ENCODE data around the gene ADD3. TPM values are rescaled to one million over a fixed set of nuclear protein-coding genes. Genes with fewer than 3 reads are reported as not detected.

Gene ADD3
- total and polyA plus RNA-seq, 2 donors (not counting 3 experiments of a cell fraction or from before 2014, with no cell fraction given) = 14.9 to 55.2 TPM

DNA sequence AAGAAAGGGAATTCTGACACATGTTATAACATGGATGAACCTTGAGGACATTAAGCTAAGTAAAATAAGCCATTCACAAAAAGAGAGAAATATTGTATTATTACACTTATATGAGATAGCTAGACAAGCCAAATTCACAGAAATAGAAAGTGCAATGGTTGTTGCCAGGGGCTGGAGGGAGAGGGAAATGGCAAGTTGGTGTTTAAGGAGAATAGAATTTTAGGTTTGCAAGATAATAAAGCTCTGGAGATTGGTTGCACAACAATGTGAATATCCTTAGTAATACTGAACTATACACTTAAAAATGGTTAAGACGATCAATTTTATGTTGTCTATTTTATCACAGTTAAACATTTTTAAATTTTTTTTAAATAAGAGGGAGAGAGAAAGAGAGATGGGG is 25.0 kb upstream of the ADD3 start:
- FAIRE-seq (no peak), DNase-seq (ENCODE audit: low read depth, low spot score) (no peak)
- Histone ChIP-seq H3K9ac (replicated peaks; ENCODE audit: extremely low read depth, insufficient read depth, low read length) (no peak overlapping the region), H3K27me3 (ENCODE audit: control insufficient read depth in 2 of 2, insufficient read depth in 2 of 2, low read length in 2 of 2) (no peaks in the 10 kb centered on the region), H3K36me3 (ENCODE audit: control insufficient read depth in 2 of 2, extremely low read depth in 1 of 2, insufficient read depth in 2 of 2, low read length in 2 of 2) (no peaks in the 10 kb centered on the region), H3K9me3 (replicated peaks; ENCODE audit: control insufficient read depth, insufficient read depth, low read length) (no peaks in the 10 kb centered on the region), H3K4me2 (ENCODE audit: insufficient read depth, low read length) (no peak overlapping the region), H3K4me3 (replicated peaks in 1 of 3; ENCODE audit: insufficient read depth in 1 of 3, low read depth in 1 of 3, low read length in 3 of 3) (no peak overlapping the region), H3K9me1 (replicated peaks; ENCODE audit: control insufficient read depth, extremely low read depth, insufficient read depth, low read length) (no peaks in the 10 kb centered on the region), H3K27ac (ENCODE audit: insufficient read depth, low read depth, low read length) (no peak overlapping the region), H3K4me1 (ENCODE audit: control insufficient read depth, extremely low read depth, insufficient read depth, low read length) (no peaks in the 10 kb centered on the region), H3K79me2 (ENCODE audit: control insufficient read depth, insufficient read depth, low read length) (no peaks in the 10 kb centered on the region), H2AFZ (ENCODE audit: low read depth, low read length) (no peak overlapping the region), H4K20me1 (replicated peaks; ENCODE audit: control insufficient read depth, extremely low read depth, insufficient read depth, low read length) (no peaks in the 10 kb centered on the region)
- BruUV-seq (replicated peaks) = no TSS peak
- POLR2A ChIA-PET = no interaction called here
- dilution Hi-C loops (cut with MboI; ENCODE audit: extremely low pct_ligation_motif_present, low sequenced_read_pairs) (no loop called here), intact Hi-C loops (cut with micrococcal nuclease) (no loop called here)
- TF ChIP-seq POLR2A (IDR thresholded peaks at IDR 0.05; ENCODE audit: low read depth, low read length) (no peak), EZH2 (IDR thresholded peaks at IDR 0.05; ENCODE audit: borderline replicate concordance, low read depth, low read length, severe bottlenecking) (no peak), GATA2 (IDR thresholded peaks at IDR 0.05; ENCODE audit: insufficient read depth, insufficient read length, low read depth, low read length) (no peak), JUN (IDR thresholded peaks at IDR 0.05; ENCODE audit: borderline replicate concordance, insufficient read depth, insufficient read length, low read depth) (no peak), FOS (IDR thresholded peaks at IDR 0.05; ENCODE audit: borderline replicate concordance, insufficient read depth, low read length) (no peak), MYC (IDR thresholded peaks at IDR 0.05; ENCODE audit: low read depth, low read length) (no peak), POLR2AphosphoS5 (IDR thresholded peaks at IDR 0.05; ENCODE audit: insufficient read depth, low read depth, low read length) (no peak)
- TF ChIP-seq, protein P1, sequence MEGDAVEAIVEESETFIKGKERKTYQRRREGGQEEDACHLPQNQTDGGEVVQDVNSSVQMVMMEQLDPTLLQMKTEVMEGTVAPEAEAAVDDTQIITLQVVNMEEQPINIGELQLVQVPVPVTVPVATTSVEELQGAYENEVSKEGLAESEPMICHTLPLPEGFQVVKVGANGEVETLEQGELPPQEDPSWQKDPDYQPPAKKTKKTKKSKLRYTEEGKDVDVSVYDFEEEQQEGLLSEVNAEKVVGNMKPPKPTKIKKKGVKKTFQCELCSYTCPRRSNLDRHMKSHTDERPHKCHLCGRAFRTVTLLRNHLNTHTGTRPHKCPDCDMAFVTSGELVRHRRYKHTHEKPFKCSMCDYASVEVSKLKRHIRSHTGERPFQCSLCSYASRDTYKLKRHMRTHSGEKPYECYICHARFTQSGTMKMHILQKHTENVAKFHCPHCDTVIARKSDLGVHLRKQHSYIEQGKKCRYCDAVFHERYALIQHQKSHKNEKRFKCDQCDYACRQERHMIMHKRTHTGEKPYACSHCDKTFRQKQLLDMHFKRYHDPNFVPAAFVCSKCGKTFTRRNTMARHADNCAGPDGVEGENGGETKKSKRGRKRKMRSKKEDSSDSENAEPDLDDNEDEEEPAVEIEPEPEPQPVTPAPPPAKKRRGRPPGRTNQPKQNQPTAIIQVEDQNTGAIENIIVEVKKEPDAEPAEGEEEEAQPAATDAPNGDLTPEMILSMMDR (IDR thresholded peaks at IDR 0.05; ENCODE audit: extremely low read depth in 1 of 2, insufficient read depth in 1 of 2, low read depth in 1 of 2, low read length in 2 of 2) = no peak
- TF ChIP-seq, protein P2, sequence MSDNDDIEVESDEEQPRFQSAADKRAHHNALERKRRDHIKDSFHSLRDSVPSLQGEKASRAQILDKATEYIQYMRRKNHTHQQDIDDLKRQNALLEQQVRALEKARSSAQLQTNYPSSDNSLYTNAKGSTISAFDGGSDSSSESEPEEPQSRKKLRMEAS (IDR thresholded peaks at IDR 0.05; ENCODE audit: insufficient read depth, insufficient read length) = no peak
- CTCF ChIA-PET = interaction anchor here (1.0 to 1.8 kb wide), 3 partner anchors 9 to 53 kb away, joined by 3 to 10 read pairs (median 4); no protein-coding TSS in a partner anchor
